Measurements from ENCODE around the gene RRP12.

DNA sequence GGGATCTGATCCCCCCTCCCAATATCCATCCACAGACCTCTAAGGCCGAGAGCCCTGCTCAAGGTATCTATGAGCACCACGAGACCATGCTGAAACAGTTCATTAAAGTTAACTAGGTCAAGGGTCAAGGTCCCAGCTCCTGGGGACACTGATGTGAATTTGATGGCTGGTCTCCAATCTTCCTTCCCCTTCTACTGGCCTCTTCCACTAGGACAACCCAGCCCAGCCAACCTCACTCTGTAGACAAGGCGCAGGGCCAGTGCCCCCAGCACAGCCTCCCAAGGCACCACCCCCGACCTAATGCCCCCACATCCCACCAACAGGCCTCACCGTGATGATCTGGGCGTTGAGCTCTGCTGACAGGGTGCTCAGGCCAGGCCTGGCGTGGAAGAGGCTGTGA is 15.6 kb downstream of the RRP12 start:
- TF ChIP-seq EP300 (IDR thresholded peaks at IDR 0.05; ENCODE audit: borderline replicate concordance in 1 of 2, low read depth in 1 of 2, low read length in 1 of 2) (no peak), SMC3 (IDR thresholded peaks at IDR 0.05; ENCODE audit: low read depth, low read length) (no peak)
- TF ChIP-seq, protein P1, sequence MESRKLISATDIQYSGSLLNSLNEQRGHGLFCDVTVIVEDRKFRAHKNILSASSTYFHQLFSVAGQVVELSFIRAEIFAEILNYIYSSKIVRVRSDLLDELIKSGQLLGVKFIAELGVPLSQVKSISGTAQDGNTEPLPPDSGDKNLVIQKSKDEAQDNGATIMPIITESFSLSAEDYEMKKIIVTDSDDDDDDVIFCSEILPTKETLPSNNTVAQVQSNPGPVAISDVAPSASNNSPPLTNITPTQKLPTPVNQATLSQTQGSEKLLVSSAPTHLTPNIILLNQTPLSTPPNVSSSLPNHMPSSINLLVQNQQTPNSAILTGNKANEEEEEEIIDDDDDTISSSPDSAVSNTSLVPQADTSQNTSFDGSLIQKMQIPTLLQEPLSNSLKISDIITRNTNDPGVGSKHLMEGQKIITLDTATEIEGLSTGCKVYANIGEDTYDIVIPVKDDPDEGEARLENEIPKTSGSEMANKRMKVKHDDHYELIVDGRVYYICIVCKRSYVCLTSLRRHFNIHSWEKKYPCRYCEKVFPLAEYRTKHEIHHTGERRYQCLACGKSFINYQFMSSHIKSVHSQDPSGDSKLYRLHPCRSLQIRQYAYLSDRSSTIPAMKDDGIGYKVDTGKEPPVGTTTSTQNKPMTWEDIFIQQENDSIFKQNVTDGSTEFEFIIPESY (IDR thresholded peaks at IDR 0.05; ENCODE audit: borderline replicate concordance, low read depth), result no peak
- TF ChIP-seq, protein P2, sequence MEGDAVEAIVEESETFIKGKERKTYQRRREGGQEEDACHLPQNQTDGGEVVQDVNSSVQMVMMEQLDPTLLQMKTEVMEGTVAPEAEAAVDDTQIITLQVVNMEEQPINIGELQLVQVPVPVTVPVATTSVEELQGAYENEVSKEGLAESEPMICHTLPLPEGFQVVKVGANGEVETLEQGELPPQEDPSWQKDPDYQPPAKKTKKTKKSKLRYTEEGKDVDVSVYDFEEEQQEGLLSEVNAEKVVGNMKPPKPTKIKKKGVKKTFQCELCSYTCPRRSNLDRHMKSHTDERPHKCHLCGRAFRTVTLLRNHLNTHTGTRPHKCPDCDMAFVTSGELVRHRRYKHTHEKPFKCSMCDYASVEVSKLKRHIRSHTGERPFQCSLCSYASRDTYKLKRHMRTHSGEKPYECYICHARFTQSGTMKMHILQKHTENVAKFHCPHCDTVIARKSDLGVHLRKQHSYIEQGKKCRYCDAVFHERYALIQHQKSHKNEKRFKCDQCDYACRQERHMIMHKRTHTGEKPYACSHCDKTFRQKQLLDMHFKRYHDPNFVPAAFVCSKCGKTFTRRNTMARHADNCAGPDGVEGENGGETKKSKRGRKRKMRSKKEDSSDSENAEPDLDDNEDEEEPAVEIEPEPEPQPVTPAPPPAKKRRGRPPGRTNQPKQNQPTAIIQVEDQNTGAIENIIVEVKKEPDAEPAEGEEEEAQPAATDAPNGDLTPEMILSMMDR (IDR thresholded peaks at IDR 0.05), result no peak
